Astrocyte (in vitro differentiated cells and primary cell): ENCODE data around the gene ARNT2. TPM values are rescaled to one million over a fixed set of nuclear protein-coding genes. Genes with fewer than 3 reads are reported as not detected.
A peak's percentile ranks its signal among the peaks of the same experiment; 100 is the strongest.

Experiments used
- DNase-seq: peaks from one replicate; pipeline ENCODE4 v3.0.0-alpha.2; 2010; ENCODE audit warnings: low read depth
- FAIRE-seq: peaks from 2 replicates; lab custom pipeline; 2011; peaks lifted over from hg19 to GRCh38; lab: Jason Lieb, UNC
- H2AFZ ChIP-seq: 2 replicates; pipeline ENCODE4 v1.6.0; 2012; ENCODE audit warnings: low read depth, low read length, inconsistent platforms
- H3K27ac ChIP-seq: 2 replicates; pipeline ENCODE4 v1.5.1; 2011; ENCODE audit warnings: low read depth, low read length, inconsistent platforms
- H3K27me3 ChIP-seq: 2 replicates; pipeline ENCODE4 v1.6.0; 2011; ENCODE audit warnings: low read length, inconsistent platforms; ENCODE audit not compliant: insufficient read depth
- H3K36me3 ChIP-seq: 2 replicates; pipeline ENCODE4 v1.5.1; 2011; ENCODE audit warnings: low read length, inconsistent platforms; ENCODE audit not compliant: insufficient read depth
- H3K4me1 ChIP-seq: 2 replicates; pipeline ENCODE4 v1.5.1; 2011; ENCODE audit warnings: low read length, inconsistent platforms; ENCODE audit not compliant: insufficient read depth
- H3K4me2 ChIP-seq: 2 replicates; pipeline ENCODE4 v1.6.0; 2012; ENCODE audit warnings: low read length, inconsistent platforms
- H3K4me3 ChIP-seq: 2 replicates; pipeline ENCODE4 v1.5.1; 2011; ENCODE audit warnings: low read depth, mild to moderate bottlenecking, low read length, inconsistent platforms; ENCODE audit not compliant: insufficient read depth
- H3K79me2 ChIP-seq: 2 replicates; pipeline ENCODE4 v1.6.0; 2012; ENCODE audit warnings: mild to moderate bottlenecking, low read length, inconsistent platforms; ENCODE audit not compliant: insufficient read depth
- H3K9ac ChIP-seq: 2 replicates; pipeline ENCODE4 v1.6.0; 2012; ENCODE audit warnings: mild to moderate bottlenecking, low read length, inconsistent platforms
- H3K9me3 ChIP-seq: 2 replicates; pipeline ENCODE4 v1.5.1; 2012; ENCODE audit warnings: low read depth, mild to moderate bottlenecking, low read length, inconsistent platforms; ENCODE audit not compliant: insufficient read depth
- H4K20me1 ChIP-seq: 2 replicates; pipeline ENCODE4 v1.6.0; 2012; ENCODE audit warnings: low read length, inconsistent platforms; ENCODE audit not compliant: insufficient read depth
- H3K27ac Mint-ChIP-seq: one replicate; pipeline ENCODE4 v1.8.0; 2021; ENCODE audit warnings: mild to moderate bottlenecking, mixed read lengths; ENCODE audit not compliant: unreplicated experiment
- H3K27me3 Mint-ChIP-seq: one replicate; pipeline ENCODE4 v1.8.0; 2021; ENCODE audit warnings: low read depth, mixed read lengths; ENCODE audit not compliant: unreplicated experiment
- H3K36me3 Mint-ChIP-seq: one replicate; pipeline ENCODE4 v1.8.0; 2021; ENCODE audit warnings: low read depth, mixed read lengths; ENCODE audit not compliant: unreplicated experiment
- H3K4me1 Mint-ChIP-seq: one replicate; pipeline ENCODE4 v1.8.0; 2021; ENCODE audit warnings: low read depth, mixed read lengths; ENCODE audit not compliant: unreplicated experiment
- H3K4me3 Mint-ChIP-seq: one replicate; pipeline ENCODE4 v1.8.0; 2021; ENCODE audit warnings: mild to moderate bottlenecking, moderate library complexity, mixed read lengths; ENCODE audit not compliant: unreplicated experiment
- H3K9me3 Mint-ChIP-seq: one replicate; pipeline ENCODE4 v1.8.0; 2021; ENCODE audit warnings: mild to moderate bottlenecking, mixed read lengths; ENCODE audit not compliant: unreplicated experiment
- CTCF ChIP-seq: IDR thresholded peaks from 2 replicates; pipeline ENCODE4 v1.5.1; 2011; ENCODE audit warnings: low read depth, mild to moderate bottlenecking, inconsistent platforms, low read length, moderate library complexity; ENCODE audit not compliant: insufficient read depth
- EZH2 ChIP-seq: IDR thresholded peaks from 2 replicates; pipeline ENCODE4 v1.6.1; 2012; ENCODE audit warnings: mild to moderate bottlenecking, low read length, inconsistent platforms; ENCODE audit not compliant: insufficient read depth
- total RNA-seq: library from RNA; stranded (reverse); gene quantifications from 2 replicates; pipeline ENCODE4 v1.2.1, GENCODE V29; 2021

The ARNT2 gene
- total RNA-seq, 1 donor from 2014 or later = 3.5 TPM

GRCh38 chr15:80404761-80405553, 775 bp downstream of the ARNT2 start:
- Mint-ChIP-seq H3K4me1 (peaks cover 3% of the 10 kb centered on the region), H3K36me3 (no peaks in the 10 kb centered on the region), H3K4me3 (peak overlapping the region; percentile 83), H3K27ac (peak overlapping the region; percentile 41), H3K27me3 (peaks cover 22% of the 10 kb centered on the region), H3K9me3 (peaks cover 2% of the 10 kb centered on the region)
- Histone ChIP-seq H3K27me3 (no peaks in the 10 kb centered on the region), H3K9ac (peak overlapping the region; percentile 77), H3K4me3 (peak overlapping the region; percentile 54), H3K9me3 (no peaks in the 10 kb centered on the region), H3K36me3 (no peaks in the 10 kb centered on the region), H3K79me2 (peaks cover 13% of the 10 kb centered on the region), H3K4me2 (peak overlapping the region; percentile 84), H4K20me1 (no peaks in the 10 kb centered on the region), H3K27ac (no peak overlapping the region), H3K4me1 (peaks cover 7% of the 10 kb centered on the region), H2AFZ (peak overlapping the region; percentile 74)
- TF ChIP-seq CTCF = no peak
- TF ChIP-seq EZH2 = peak; percentile 3
- DNase-seq = no peak
- FAIRE-seq = no peak

- Histone ChIP-seq H3K4me3 (peak overlapping the region; percentile 54), H3K4me1 (peaks cover 7% of the 10 kb centered on the region), H3K9me3 (no peaks in the 10 kb centered on the region), H3K27me3 (no peaks in the 10 kb centered on the region), H2AFZ (no peak overlapping the region), H3K27ac (no peak overlapping the region), H3K9ac (peak overlapping the region; percentile 77), H3K36me3 (no peaks in the 10 kb centered on the region), H4K20me1 (no peaks in the 10 kb centered on the region), H3K4me2 (peak overlapping the region; percentile 84), H3K79me2 (peaks cover 18% of the 10 kb centered on the region)
- DNase-seq (no peak), FAIRE-seq (no peak)
- Mint-ChIP-seq H3K4me1 (peaks cover 3% of the 10 kb centered on the region), H3K36me3 (no peaks in the 10 kb centered on the region), H3K4me3 (peak overlapping the region; percentile 83), H3K9me3 (peaks cover 2% of the 10 kb centered on the region), H3K27me3 (peaks cover 17% of the 10 kb centered on the region), H3K27ac (no peak overlapping the region)
- no peak for TF ChIP-seq CTCF
- no peak for TF ChIP-seq EZH2
Measured at GRCh38 chr15:80405554-80405850, 1.3 kb downstream of the ARNT2 start.

GRCh38 chr15:80405970-80406369, 1.8 kb downstream of the ARNT2 start:
- no peak overlapping the region for H3K4me3 ChIP-seq
- no peak overlapping the region for H3K4me2 ChIP-seq
- H3K4me3 Mint-ChIP-seq = no peak overlapping the region
- no peaks in the 10 kb centered on the region for H3K36me3 Mint-ChIP-seq
- TF ChIP-seq CTCF (no peak), EZH2 (no peak)
- no peaks in the 10 kb centered on the region for H3K36me3 ChIP-seq
- no peaks in the 10 kb centered on the region for H3K27me3 ChIP-seq
- H3K4me1 Mint-ChIP-seq = peaks cover 3% of the 10 kb centered on the region
- no peak for FAIRE-seq
- H4K20me1 ChIP-seq = peaks cover 2% of the 10 kb centered on the region
- H3K27ac Mint-ChIP-seq = no peak overlapping the region
- H3K9ac ChIP-seq = no peak overlapping the region
- H3K27ac ChIP-seq = no peak overlapping the region
- no peaks in the 10 kb centered on the region for H3K9me3 ChIP-seq
- peaks cover 17% of the 10 kb centered on the region for H3K27me3 Mint-ChIP-seq
- peaks cover 7% of the 10 kb centered on the region for H3K4me1 ChIP-seq
- DNase-seq = no peak
- H2AFZ ChIP-seq = no peak overlapping the region
- H3K9me3 Mint-ChIP-seq = peaks cover 2% of the 10 kb centered on the region
- H3K79me2 ChIP-seq = peaks cover 21% of the 10 kb centered on the region
